Uterus (tissue), 2 donors: ENCODE measurements around the gene RBM38.

Experiments
- CTCF ChIP-seq, 4 experiments: fragments of 200-600 bp in 2 of 4; fragments of 450-650 bp in 2 of 4; sonication (generic) in 2 of 4; IDR thresholded peaks; one replicate each; pipeline ENCODE4 v1.5.1; 2016 to 2019; ENCODE audit warnings: antibody characterized with exemption in 4 of 4, mild to moderate bottlenecking in 2 of 4, moderate library complexity in 1 of 4
- POLR2A ChIP-seq, 2 donors: fragments of 450-650 bp; IDR thresholded peaks; one replicate each; pipeline ENCODE4 v1.6.1; 2016; ENCODE audit warnings: antibody characterized with exemption in 2 of 2, mild to moderate bottlenecking in 1 of 2, moderate library complexity in 1 of 2

GRCh38 chr20:57448764-57449354 lies 57.7 kb downstream of the RBM38 start:
- TF ChIP-seq CTCF (IDR thresholded peaks at IDR 0.05) = no peak
- no peak for TF ChIP-seq POLR2A (IDR thresholded peaks at IDR 0.05)
